CD4-positive, alpha-beta T cell treated with Interferon gamma for 1 hour (primary cell): ENCODE measurements around the gene COL5A2.

Source experiments
- DNase-seq: peaks from one replicate; pipeline ENCODE4 v3.0.0-alpha.2; 2020

COL5A2 gene

DNA sequence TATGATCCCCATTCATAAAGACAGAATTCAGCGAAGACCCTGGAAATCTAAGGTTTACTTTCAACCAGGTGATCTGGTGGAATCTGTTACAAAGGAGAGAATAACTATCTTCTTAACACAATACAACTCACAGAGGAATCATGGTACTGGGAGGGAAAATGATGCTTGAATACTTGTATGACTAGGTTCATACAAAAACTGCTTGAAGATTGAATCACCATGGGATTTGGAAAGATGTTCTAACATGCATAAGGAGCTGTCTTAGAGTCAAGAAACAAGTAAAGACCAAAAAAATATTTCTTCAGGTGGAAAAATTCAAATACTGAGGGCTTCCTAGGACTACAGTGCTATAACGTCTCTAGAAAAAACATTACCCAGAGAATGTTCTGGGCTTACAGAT is 32.2 kb downstream of the COL5A2 start:
- DNase-seq: no peak

DNA sequence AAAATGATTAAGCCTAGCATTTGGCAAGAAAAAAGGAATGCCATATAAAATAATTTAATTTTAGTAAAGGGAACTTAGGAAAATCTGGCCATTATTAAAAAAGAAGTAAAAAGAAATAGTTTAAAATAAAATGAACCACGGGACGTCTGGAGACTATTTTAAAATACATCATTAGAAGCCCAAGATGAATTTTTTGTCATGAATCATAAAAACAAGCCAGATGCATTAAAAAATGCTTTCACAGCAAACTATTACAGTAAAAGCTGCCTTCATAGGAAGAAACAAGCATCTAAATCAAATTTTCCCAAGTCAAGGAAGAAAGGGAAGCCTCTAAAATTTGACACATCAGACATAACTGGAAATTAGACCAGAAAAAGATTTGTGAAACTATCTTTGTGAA is 33.0 kb downstream of the COL5A2 start:
- no peak for DNase-seq

DNA sequence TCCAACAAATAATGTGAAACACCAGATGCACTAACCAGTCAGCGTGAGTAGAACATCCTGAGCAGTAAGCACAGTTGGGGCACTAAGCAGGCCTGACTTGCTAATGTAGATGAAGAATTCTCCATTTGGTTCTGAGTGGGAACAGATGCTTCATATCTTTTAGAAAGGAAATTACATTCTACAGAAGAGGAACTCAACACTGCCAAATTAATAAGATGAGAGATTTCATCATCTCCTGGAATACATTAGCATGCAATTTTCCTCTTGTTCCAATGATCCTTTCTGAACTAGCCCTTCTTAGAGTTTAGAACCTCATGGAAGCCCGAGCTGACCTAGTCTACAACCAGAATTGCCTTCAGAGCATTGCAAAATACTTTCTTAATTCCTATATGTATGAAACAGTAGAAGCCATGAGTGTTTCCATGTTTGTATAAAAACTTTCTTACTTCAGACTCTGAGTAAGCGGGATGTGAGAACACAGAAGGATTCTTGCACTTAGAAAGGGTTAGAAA is 34.8 kb downstream of the COL5A2 start:
- no peak for DNase-seq

DNA sequence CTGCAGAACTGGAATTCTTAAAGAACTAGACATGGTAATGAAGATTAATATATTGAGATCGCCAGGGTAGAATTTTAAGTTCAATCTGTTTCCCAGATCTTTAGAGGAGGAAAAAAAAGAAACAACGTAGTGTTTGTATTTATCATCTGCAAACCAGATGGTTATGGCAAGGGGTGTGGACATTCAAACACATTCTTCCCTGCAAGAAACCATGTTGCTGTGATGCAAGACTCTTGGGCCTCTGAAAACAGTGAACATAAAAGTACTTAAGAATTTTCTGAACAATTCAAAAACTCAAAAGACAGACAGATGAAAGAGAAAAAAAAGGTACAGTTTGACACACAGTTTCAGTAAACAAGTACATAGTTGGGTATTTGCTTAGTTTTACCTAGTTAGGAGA is 35.6 kb downstream of the COL5A2 start:
- no peak for DNase-seq

DNA sequence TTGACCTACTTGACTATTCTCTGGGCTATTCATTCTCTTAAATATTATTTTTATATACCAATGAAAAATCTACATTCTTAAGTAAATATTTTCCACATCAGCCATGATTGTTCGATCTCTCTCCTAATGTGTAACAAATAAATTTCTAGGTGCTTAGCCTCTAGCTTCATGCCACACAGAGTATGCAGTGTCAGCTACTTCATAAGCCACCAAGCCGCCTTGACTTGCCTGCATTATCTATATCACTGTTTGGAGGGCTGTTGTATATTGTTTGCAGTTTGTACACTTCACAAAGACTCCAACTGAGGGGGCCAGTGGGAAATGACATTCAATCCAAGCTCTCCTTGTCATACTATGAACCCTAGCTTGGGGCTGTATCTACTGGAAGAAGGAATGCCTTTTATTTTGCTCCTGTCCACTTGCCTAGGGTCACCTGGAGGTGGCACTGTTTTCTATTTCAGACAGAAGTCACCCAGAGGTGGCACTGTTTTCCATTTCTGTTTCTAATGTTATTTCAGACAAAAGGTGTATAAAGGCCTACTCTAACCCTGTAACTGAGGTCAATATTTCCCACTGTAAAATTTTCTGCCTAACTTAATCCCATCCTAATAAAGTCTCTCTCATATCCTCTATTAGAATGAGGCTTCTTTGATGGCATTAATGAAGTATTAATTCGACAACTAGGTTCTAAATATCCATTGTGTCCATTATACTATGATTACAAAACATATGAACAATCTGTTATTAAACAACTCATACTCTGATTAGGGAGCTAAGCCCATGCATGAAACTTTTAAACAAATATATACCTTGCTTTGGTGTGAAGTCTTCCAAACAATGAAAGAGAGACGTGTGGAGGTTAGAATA is 36.4 kb downstream of the COL5A2 start:
- peak; percentile 10 for DNase-seq

DNA sequence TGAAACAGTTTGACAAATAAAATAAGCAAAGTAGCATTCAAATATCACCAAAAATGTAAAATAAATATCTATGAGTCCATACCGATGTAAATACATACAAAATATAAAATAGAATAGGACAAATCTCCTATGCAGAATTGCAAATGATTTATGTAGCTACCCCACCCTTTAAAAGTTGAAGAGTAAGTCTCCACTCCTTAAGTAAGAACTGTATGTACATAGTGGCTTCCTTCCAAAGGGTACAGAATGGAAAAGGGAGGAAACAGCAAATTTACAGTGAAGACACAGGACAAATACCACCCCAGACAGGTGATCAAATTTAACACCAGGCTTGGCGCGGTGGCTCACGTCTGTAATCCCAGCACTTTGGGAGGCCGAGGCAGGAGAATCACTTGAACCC is 40.8 kb downstream of the COL5A2 start:
- DNase-seq: no peak

DNA sequence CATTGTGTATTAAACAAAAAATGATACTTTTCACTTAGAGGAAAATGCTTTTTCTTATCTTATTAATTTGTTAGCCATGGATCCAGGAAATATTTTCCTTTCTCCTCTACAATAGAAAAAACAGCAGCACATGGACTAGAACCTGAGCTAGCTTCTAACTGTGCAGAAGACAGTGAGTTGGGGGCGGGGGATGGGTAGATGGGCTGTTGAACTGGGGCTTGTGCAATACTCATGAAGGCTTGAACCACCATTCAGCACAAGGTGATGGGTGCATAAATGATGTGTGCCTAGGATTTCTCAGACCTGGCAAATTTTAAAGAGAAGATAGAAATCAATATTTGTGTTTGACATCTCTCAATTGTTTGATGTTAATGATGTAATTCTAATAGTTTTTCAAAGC is 42.0 kb downstream of the COL5A2 start:
- no peak for DNase-seq

DNA sequence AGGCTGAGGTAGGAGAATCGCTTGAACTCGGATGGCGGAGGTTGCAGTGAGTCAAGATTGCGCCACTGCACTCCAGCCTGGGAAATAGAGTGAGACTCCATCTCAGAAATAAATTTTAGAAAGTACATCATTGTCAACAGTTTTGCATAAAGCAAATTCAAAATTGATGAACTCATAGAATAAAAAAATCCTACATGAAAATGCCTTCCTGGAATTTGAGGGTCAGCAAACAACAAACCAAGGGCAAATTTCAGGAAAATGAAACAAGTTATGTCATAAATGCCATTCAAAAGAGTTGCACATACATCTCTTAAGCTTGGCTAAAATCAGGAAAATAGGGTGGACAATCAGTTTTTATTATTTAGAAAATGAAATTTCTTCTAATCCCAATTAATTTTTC is 45.1 kb downstream of the COL5A2 start:
- DNase-seq: no peak

DNA sequence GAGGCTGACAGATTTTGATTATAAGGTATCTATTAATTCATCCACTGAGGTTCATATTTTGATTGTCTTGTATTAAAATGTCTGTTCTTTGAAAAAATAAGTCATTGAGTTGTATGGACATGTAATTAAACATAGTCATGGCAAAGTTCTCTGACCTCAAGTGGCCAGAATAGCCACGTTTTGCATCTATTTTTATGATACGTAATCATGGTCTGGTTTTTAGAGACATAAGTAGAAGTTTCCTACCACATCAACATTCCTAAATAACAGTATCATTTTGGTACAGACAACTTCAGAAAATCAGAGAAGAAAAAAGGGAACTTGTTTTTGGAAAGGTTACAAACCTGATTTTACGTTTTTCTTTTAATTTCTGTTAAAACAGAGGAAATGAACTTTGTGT is 47.6 kb downstream of the COL5A2 start:
- no peak for DNase-seq

DNA sequence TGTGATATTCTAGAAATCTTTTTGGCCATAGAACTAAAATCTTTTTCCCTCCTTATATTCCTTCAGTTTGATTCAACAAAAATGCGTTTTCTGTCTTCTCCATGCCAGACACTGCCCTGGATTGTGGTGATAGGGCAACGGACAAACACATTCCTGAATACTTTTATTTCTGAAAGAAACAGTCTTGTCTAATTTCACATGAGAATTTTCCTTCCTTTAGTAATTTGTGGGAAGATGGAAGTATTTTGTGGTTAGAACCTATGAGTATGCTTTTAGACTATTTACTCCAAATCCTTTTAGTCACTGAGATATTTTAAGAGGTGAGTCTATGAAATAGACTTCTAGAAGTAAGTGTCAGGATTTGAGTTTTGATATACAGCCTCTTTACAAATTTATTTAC is 49.6 kb downstream of the COL5A2 start:
- no peak for DNase-seq

DNA sequence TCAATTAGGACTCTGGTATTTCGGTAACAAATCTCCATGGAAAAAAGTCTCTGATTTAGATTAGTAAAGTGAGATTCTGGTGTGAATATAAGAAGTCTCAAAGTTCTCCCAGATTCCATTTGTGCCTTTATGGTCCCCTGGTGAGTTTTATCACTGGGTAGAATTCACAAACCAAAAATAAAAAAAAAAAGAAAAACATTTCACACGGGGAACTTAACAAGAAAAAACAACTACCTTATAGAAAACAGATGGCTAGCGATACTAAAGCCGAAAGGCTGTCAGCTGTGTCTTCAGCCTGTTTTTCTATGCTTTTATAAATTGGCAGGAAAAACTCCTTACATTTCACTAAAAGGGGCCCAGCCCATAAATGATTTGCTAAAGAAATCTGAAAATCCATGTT is 50.6 kb downstream of the COL5A2 start:
- no peak for DNase-seq

DNA sequence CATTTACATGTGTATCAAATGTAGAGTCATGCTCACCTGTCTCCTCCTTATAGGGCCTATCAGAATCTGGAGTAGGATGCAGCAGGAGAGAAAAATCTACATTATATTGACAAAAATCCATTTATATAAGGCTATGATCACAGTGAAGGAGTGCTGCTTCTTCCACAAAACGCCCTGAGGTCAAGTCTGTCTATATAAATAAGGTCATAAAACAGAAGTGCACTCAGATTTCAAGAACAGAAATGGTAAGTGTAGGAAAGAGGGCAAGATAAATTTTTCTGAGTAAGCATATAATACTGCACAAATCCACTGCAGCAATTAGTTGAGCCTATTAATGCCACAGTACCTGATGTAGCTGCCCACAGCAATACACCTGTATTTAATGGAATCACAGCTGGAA is 51.8 kb downstream of the COL5A2 start:
- DNase-seq: no peak

DNA sequence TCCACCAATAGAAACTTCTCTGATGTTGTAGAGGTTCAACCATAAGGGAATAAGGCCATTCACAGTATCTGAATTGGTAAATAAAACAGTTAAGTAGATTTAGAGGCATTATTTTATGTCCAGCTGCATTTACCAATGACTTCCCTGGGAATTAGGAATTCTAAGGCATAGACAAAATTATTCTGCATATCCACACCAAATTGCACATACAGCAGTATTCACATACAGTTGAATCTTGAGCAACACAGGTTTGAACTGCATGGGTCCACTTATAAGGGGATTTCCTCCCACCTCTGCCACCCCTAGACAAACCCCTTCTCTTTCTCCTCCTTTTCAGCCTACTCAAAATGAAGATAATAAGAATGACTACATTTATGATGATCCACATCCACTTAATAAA is 54.4 kb downstream of the COL5A2 start:
- DNase-seq: no peak

DNA sequence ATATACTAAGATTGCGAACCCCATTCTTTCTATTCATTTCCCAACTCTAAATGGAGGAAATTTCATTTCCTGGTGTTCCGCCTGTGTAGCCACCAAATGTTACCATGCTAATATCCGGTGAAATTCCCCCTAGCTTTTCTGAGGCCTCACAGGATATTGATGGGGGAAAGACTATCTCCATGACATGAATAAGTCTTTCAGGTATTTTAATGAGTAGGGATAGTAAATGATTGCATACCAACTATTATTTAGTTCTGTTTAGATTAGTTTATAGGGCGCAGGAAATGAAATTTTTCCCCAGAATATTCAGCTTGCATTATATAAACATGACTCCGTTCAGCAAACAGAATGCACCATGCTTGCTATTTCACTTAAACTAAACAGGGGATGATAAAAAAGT is 55.4 kb downstream of the COL5A2 start:
- DNase-seq: no peak

DNA sequence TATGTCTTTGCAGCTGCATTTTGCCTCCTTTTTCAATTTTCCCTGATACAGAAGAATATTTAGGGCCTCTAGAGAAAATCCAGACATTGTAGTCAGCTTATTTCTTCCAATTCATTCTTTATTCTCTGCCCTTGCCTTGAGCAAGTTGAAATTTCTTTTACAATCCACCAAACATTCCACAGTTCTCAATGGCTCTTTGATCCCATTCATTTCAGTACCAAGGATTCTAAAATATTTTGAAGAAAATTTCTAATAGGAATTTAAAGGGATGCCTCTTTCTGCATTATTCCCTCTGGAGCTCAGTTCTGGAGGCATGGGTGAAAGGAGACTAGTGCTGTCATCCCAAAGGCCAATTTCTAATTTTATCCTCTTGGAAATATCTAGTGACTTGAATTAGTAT is 61.2 kb downstream of the COL5A2 start:
- DNase-seq: no peak

DNA sequence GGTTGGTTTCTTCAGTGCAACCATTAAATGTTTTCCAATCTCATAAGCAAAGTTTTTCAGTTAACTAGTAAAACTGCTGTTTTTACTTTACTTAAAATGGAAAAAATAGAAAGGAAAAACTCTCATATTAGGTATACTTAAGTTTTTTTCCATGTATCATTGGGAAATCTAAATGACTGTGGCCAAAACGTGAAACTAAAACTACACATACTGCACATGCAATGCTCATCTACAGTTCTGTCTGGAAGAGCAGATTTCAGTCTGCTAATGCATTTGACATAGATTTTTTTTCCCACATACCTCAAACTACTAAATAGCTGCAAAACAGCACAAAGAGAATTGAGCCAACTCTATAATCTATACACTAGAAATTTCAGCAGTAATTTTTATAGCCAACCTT is 62.6 kb downstream of the COL5A2 start:
- DNase-seq: no peak

DNA sequence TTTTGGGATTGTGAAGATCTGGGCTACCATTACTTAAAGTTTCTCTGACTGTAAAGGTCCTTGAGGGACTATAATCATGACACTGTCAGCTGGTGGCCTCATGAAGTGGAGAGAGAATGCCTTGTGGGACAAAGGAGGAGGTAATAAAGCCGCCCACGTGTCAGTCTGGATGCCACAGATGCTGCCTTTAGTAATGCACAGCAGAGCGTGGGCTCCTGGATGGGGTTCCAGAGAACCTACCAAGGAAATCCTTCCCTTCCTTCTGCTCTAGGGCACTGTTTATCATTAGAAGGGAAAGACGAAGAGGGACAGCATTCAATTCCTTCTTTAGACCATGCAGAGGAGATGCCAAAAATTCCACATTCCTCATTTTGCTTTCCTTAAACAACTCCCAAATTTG is 63.5 kb downstream of the COL5A2 start:
- no peak for DNase-seq

DNA sequence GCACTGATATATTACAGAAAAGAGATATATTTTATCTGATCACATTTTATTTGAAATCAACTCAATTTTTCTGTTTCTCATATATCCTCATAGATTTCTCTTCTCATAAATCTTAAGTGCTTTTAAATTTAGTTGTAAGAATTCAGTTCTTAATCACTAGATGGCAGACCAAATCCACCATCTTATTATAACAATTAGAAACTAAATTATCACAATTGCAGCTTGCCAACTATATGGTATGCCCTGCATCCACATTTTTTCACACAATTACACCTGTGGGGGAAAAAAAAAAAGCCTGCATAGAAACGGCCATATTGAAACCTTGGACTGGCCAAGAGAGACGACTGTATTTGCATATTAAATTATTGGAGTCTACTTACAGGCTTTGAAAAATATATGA is 64.4 kb downstream of the COL5A2 start:
- no peak for DNase-seq

DNA sequence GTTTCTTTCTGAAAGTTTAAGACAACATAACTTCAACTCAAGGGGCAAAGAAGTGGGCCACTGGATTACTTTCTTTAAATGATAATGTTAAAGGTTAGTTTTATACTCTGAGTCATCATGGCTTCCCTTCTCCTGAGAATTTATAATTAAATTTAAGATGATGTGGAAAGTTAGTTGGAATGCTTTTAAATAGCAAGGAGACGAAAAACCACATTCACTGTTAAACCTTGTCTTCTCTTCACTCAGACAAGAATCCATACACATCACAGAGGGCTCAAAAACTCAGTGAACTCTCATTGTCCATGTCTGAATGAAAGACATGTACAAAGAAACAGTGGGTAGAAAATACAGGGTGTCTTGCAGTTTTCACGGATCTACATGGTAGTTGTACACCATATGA is 65.6 kb downstream of the COL5A2 start:
- DNase-seq: no peak

DNA sequence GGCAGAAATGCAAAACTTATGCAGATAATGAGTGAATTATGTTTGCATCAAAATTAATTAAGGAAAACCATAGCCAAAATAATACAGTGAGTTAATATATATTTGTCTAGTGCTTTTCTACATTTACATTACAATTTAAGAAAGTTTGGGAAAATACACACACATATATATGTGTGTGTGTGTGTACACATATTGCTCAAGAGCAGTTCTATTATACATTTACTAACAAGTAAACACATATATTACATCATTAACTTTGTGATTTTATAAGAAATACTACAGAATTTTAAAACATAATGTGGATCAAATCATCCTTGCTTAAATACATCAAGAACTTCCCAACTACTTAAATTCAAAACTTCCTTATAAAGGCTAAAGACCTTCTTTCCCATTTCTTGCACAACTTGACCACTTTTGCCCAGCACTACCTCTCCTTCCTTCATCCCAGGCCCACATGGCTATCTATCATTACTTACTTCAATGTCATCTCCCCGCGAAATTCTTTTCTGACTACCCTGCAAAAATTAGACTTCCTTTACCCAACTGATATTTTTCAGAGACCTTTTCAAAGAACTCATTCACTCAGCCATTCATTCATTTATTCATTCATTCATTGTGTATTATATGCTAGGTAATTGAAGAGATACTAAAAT is 68.4 kb downstream of the COL5A2 start:
- no peak for DNase-seq

DNA sequence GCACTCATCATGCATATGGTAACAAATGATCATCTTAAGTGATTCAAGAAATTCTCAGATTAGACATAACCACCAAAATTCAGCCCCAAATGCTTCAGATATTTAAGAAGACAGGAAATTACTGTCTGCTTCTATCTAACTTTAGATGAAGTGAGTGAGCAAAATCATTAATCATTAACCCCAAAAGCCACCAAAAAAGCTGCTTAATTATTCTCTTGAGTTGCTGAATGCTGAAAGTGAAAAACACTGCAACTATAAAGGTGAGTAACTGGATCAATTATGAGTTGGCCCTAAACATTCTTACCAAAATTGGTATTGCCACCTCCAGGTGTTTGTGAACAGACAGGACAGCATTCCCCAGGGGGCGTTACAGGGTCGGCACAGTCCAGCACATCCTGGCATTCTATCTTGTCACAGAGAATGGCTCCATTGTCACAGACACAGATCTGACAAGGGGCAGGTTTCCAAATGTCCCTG is 69.6 kb downstream of the COL5A2 start:
- DNase-seq: no peak

DNA sequence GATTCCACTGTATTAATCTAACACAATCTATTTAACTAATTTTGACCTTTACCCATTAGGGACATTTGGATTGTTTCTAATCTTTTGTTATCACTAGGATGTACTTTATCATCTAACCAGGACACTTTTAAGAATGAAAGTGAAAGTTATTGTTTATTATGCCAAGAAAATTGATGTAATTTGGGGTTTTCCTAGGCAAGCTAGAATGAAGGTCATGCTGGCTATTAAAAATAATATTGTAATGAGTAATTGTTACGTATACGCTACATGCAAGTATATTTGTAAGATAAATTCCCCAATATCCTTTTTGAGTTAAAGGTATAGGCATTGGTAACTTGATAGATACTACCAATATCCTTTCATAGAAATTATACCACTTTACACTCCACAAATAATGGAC is 74.6 kb downstream of the COL5A2 start:
- DNase-seq: no peak

DNA sequence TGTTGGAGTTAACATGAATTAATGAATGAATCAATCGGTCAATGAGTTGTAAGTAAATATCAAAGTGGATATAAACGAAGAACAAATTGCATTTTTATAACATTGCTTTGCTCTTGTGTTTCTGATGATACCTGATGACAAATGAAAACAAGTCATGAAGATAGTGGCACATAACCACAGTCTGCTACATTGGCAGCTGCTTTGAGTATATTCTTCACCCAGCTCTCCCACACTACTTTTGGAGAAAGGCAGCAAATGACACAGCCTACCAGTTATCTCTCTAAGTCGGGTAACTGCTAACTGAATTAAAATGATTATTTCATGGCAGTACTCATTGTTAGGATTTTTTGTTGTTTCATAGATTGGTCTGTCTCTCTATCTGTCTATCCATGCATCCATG is 76.8 kb downstream of the COL5A2 start:
- no peak for DNase-seq

DNA sequence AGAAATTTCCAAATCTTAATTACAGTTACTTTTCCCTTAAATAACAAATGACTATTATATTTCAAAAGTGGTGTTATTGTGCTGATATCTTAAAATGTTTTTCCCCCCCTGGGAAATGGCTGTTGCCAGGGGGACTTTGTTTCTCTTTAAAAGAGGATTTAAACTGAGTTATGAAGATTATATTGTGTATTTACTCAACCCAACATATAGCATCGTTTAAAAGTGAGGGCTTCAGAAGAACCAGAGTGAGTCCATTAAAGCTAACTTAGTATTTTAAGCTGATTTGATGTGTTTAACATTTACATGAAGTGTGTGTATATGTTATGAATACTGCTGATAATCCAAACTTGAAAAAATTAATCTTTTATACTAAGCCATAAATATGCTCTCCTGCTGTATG is 81.6 kb downstream of the COL5A2 start:
- no peak for DNase-seq
